ENCODE data around the gene ANKS1A.

Gene ANKS1A

DNA sequence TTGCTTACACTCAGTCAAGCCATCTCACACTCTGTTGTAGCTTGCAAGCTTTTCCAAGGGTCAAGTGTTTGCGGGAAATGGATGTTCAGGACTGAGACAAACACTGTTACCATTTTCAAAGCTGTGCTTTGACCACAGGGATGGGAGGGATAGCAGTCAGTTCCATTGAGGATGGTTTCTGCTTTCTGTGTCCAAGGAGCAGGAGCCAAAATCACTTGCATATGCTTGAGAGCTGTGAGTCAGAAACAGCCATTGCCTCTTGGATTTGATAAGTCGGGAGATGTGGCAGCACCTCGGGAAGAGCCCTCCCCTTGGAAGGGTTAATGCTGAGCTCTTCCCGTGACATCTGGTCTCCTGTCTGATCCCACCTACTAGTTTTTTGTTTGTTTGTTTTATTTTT is 166.8 kb downstream of the ANKS1A start:
- Histone ChIP-seq H3K9ac (no peak overlapping the region), H3K4me2 (no peak overlapping the region), H3K4me1 (ENCODE audit: low read depth, poor library complexity, severe bottlenecking) (peaks cover 24% of the 10 kb centered on the region), H3K36me3 (ENCODE audit: insufficient read depth) (no peaks in the 10 kb centered on the region), H3K27me3 (ENCODE audit: insufficient read depth, low read depth) (no peaks in the 10 kb centered on the region), H3K27ac (no peak overlapping the region), H4K20me1 (ENCODE audit: insufficient read depth) (no peaks in the 10 kb centered on the region), H3K79me2 (ENCODE audit: insufficient read depth, low read depth) (no peaks in the 10 kb centered on the region), H2AFZ (ENCODE audit: low read depth) (no peak overlapping the region), H3K4me3 (IDR thresholded peaks at IDR 0.05; ENCODE audit: insufficient read depth, low read depth, low read length) (no peak overlapping the region)
- TF ChIP-seq, protein P1, sequence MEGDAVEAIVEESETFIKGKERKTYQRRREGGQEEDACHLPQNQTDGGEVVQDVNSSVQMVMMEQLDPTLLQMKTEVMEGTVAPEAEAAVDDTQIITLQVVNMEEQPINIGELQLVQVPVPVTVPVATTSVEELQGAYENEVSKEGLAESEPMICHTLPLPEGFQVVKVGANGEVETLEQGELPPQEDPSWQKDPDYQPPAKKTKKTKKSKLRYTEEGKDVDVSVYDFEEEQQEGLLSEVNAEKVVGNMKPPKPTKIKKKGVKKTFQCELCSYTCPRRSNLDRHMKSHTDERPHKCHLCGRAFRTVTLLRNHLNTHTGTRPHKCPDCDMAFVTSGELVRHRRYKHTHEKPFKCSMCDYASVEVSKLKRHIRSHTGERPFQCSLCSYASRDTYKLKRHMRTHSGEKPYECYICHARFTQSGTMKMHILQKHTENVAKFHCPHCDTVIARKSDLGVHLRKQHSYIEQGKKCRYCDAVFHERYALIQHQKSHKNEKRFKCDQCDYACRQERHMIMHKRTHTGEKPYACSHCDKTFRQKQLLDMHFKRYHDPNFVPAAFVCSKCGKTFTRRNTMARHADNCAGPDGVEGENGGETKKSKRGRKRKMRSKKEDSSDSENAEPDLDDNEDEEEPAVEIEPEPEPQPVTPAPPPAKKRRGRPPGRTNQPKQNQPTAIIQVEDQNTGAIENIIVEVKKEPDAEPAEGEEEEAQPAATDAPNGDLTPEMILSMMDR (conservative IDR thresholded peaks at IDR 0.05; ENCODE audit: low read depth, low read length) = no peak

DNA sequence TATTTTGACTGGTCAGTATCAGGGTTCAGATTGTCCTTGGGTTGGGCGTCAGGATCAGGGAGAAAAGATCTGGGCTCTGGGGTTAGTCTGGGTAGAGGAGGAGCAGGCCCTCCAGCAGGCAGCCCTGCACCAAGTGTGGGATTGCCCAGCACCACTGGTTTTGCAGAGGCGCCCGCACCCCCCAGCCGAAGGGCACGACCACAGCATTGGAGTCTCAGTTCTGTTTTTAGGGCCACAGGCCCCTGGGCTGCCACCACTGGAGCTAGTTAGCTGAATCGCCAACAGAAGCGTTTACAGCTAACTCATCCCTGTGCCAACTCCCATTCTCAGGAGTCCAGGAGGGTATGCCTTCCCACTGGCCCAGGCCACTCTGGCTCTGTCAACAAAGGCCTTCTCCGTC is 167.9 kb downstream of the ANKS1A start:
- TF ChIP-seq, protein P1 (conservative IDR thresholded peaks at IDR 0.05; ENCODE audit: low read depth, low read length) = no peak
- no peak overlapping the region for H3K9ac ChIP-seq
- H4K20me1 ChIP-seq (ENCODE audit: insufficient read depth) = no peaks in the 10 kb centered on the region
- no peaks in the 10 kb centered on the region for H3K36me3 ChIP-seq (ENCODE audit: insufficient read depth)
- H3K27me3 ChIP-seq (ENCODE audit: insufficient read depth, low read depth) = no peaks in the 10 kb centered on the region
- H3K4me2 ChIP-seq = no peak overlapping the region
- no peak overlapping the region for H3K4me3 ChIP-seq (IDR thresholded peaks at IDR 0.05; ENCODE audit: insufficient read depth, low read depth, low read length)
- H3K27ac ChIP-seq = no peak overlapping the region
- H3K4me1 ChIP-seq (ENCODE audit: low read depth, poor library complexity, severe bottlenecking) = peaks cover 13% of the 10 kb centered on the region
- no peak overlapping the region for H2AFZ ChIP-seq (ENCODE audit: low read depth)
- H3K79me2 ChIP-seq (ENCODE audit: insufficient read depth, low read depth) = no peaks in the 10 kb centered on the region

DNA sequence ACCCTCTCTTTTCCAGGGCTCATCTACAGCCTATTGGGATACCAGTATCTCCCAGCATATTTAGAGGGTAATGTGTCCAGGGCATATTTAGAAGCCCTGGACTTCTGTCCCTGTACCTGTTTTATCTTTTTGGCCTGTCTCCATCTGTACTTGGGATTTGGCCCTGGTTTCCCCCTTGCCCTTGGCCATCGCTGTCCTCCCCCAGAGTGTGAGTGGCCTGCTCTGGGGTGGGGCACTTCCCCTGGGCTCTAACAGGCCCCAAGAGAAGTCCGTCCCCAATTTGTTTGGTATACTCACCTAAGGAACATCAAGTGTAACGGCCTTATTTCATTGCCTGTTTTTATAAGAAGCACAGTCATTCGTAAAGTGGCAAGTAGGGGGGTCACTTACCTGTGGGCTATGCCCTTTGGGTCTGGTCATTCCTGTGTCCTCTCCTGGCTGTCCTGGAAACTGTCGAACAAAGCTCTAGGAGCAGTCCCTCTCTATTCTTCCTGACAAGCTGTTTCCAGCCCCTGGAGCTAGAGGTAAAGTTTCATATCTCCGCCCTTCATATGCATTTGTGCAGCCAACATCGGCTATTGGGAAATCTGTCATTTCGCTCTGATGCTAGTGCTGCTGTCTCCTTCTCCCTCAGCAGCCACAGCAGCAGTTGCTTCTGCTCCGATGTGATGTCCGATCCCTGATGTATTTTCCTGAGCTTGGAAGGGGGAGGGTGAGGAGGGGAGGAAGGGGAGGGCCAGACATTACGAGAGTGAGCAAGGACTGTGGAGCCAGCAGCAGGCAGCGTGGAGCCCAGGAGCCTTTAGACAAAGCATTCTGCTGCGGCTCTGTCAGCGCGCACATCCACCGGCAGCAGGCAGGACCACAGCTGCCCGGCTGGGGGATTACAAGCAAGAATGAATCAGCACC is 168.6 kb downstream of the ANKS1A start:
- Histone ChIP-seq H3K36me3 (ENCODE audit: insufficient read depth) (no peaks in the 10 kb centered on the region), H3K79me2 (ENCODE audit: insufficient read depth, low read depth) (no peaks in the 10 kb centered on the region), H3K27ac (no peak overlapping the region), H3K4me3 (IDR thresholded peaks at IDR 0.05; ENCODE audit: insufficient read depth, low read depth, low read length) (no peak overlapping the region), H2AFZ (ENCODE audit: low read depth) (no peak overlapping the region), H3K4me2 (no peak overlapping the region), H3K27me3 (ENCODE audit: insufficient read depth, low read depth) (no peaks in the 10 kb centered on the region), H4K20me1 (ENCODE audit: insufficient read depth) (no peaks in the 10 kb centered on the region), H3K9ac (no peak overlapping the region), H3K4me1 (ENCODE audit: low read depth, poor library complexity, severe bottlenecking) (peaks cover 8% of the 10 kb centered on the region)
- TF ChIP-seq, protein P1 (conservative IDR thresholded peaks at IDR 0.05; ENCODE audit: low read depth, low read length) = no peak

GRCh38 chr6:35058358-35058675 is 169.3 kb downstream of the ANKS1A start:
- no peaks in the 10 kb centered on the region for H4K20me1 ChIP-seq (ENCODE audit: insufficient read depth)
- H3K9ac ChIP-seq = no peak overlapping the region
- no peaks in the 10 kb centered on the region for H3K79me2 ChIP-seq (ENCODE audit: insufficient read depth, low read depth)
- H3K4me2 ChIP-seq = no peak overlapping the region
- H3K36me3 ChIP-seq (ENCODE audit: insufficient read depth) = no peaks in the 10 kb centered on the region
- H3K27ac ChIP-seq = no peak overlapping the region
- TF ChIP-seq, protein P1 (conservative IDR thresholded peaks at IDR 0.05; ENCODE audit: low read depth, low read length) = no peak
- peaks cover 1% of the 10 kb centered on the region for H3K4me1 ChIP-seq (ENCODE audit: low read depth, poor library complexity, severe bottlenecking)
- no peaks in the 10 kb centered on the region for H3K27me3 ChIP-seq (ENCODE audit: insufficient read depth, low read depth)
- no peak overlapping the region for H3K4me3 ChIP-seq (IDR thresholded peaks at IDR 0.05; ENCODE audit: insufficient read depth, low read depth, low read length)
- H2AFZ ChIP-seq (ENCODE audit: low read depth) = no peak overlapping the region

Measured in KMS-11 (cell line).